Measurements from ENCODE around the gene ZBTB7C. TPM values are rescaled to one million over a fixed set of nuclear protein-coding genes. Genes with fewer than 3 reads are reported as not detected.

ZBTB7C gene
- polyA plus RNA-seq, 1 donor (not counting 4 experiments of a cell fraction or from before 2014, with no cell fraction given) = 0.58 TPM

- DNase-seq (ENCODE audit: low read depth, low spot score) = no peak
- no peak for FAIRE-seq
- dilution Hi-C loops (cut with MboI; ENCODE audit: extremely low pct_ligation_motif_present, low sequenced_read_pairs) = no loop called here
These were observed 86.0 kb downstream of the ZBTB7C start for GRCh38 chr18:48323151-48323550.

GRCh38 chr18:48321536-48321935, 87.6 kb downstream of the ZBTB7C start:
- Histone ChIP-seq H3K9me3 (ENCODE audit: control insufficient read depth, low read depth, low read length) (no peaks in the 10 kb centered on the region), H2AFZ (ENCODE audit: control insufficient read depth, low read length) (no peak overlapping the region), H3K4me1 (ENCODE audit: control insufficient read depth, extremely low read depth, insufficient read depth, low read length) (peaks cover 37% of the 10 kb centered on the region), H3K9ac (ENCODE audit: control insufficient read depth, extremely low read depth, insufficient read depth, low read length) (no peak overlapping the region), H3K9me1 (ENCODE audit: control insufficient read depth, extremely low read depth, insufficient read depth, low read length) (no peaks in the 10 kb centered on the region), H3K36me3 (ENCODE audit: control insufficient read depth in 2 of 2, extremely low read depth in 1 of 2, insufficient read depth in 2 of 2, low read length in 2 of 2) (no peaks in the 10 kb centered on the region), H3K27me3 (ENCODE audit: control insufficient read depth, extremely low read depth, insufficient read depth, low read length) (no peaks in the 10 kb centered on the region), H3K4me3 (ENCODE audit: control insufficient read depth in 2 of 3, extremely low read depth in 1 of 3, insufficient read depth in 2 of 3, low read depth in 1 of 3, low read length in 3 of 3) (no peak overlapping the region), H3K4me2 (ENCODE audit: control insufficient read depth, extremely low read depth, insufficient read depth, low read depth, low read length) (no peak overlapping the region), H4K20me1 (ENCODE audit: control insufficient read depth, extremely low read depth, insufficient read depth, low read length) (no peaks in the 10 kb centered on the region), H3K79me2 (ENCODE audit: control insufficient read depth, insufficient read depth, low read length) (no peaks in the 10 kb centered on the region), H3K27ac (ENCODE audit: control insufficient read depth, insufficient read depth, low read length) (no peak overlapping the region)
- dilution Hi-C loops (cut with MboI; ENCODE audit: extremely low pct_ligation_motif_present, low sequenced_read_pairs) = no loop called here
- TF ChIP-seq EZH2 (IDR thresholded peaks at IDR 0.05; ENCODE audit: low read length) (no peak), CTCF (optimal IDR thresholded peaks at IDR 0.05 in 1 of 3, IDR thresholded peaks at IDR 0.05 in 1 of 3, conservative IDR thresholded peaks at IDR 0.05 in 1 of 3; ENCODE audit: extremely low read depth in 1 of 3, insufficient read depth in 2 of 3, low read length in 3 of 3) (no peak)
- no peak for DNase-seq (ENCODE audit: low read depth, low spot score)
- no peak for FAIRE-seq

More at GRCh38 chr18:48323151-48323550, 86.0 kb downstream of the ZBTB7C start:
- H4K20me1 ChIP-seq (ENCODE audit: control insufficient read depth, extremely low read depth, insufficient read depth, low read length) = no peaks in the 10 kb centered on the region
- H3K4me1 ChIP-seq (ENCODE audit: control insufficient read depth, extremely low read depth, insufficient read depth, low read length) = peaks cover 46% of the 10 kb centered on the region
- no peak overlapping the region for H3K4me2 ChIP-seq (ENCODE audit: control insufficient read depth, extremely low read depth, insufficient read depth, low read depth, low read length)
- no peaks in the 10 kb centered on the region for H3K9me1 ChIP-seq (ENCODE audit: control insufficient read depth, extremely low read depth, insufficient read depth, low read length)
- H3K79me2 ChIP-seq (ENCODE audit: control insufficient read depth, insufficient read depth, low read length) = no peaks in the 10 kb centered on the region
- H3K9me3 ChIP-seq (ENCODE audit: control insufficient read depth, low read depth, low read length) = no peaks in the 10 kb centered on the region
- H3K4me3 ChIP-seq (ENCODE audit: control insufficient read depth in 2 of 3, extremely low read depth in 1 of 3, insufficient read depth in 2 of 3, low read depth in 1 of 3, low read length in 3 of 3) = no peak overlapping the region
- no peak overlapping the region for H3K9ac ChIP-seq (ENCODE audit: control insufficient read depth, extremely low read depth, insufficient read depth, low read length)
- no peak overlapping the region for H3K27ac ChIP-seq (ENCODE audit: control insufficient read depth, insufficient read depth, low read length)
- no peak for TF ChIP-seq EZH2 (IDR thresholded peaks at IDR 0.05; ENCODE audit: low read length)
- TF ChIP-seq CTCF (optimal IDR thresholded peaks at IDR 0.05 in 1 of 3, IDR thresholded peaks at IDR 0.05 in 1 of 3, conservative IDR thresholded peaks at IDR 0.05 in 1 of 3; ENCODE audit: extremely low read depth in 1 of 3, insufficient read depth in 2 of 3, low read length in 3 of 3) = no peak
- peak overlapping the region; percentile 16 for H2AFZ ChIP-seq (ENCODE audit: control insufficient read depth, low read length)
- H3K27me3 ChIP-seq (ENCODE audit: control insufficient read depth, extremely low read depth, insufficient read depth, low read length) = no peaks in the 10 kb centered on the region
- H3K36me3 ChIP-seq (ENCODE audit: control insufficient read depth in 2 of 2, extremely low read depth in 1 of 2, insufficient read depth in 2 of 2, low read length in 2 of 2) = no peaks in the 10 kb centered on the region
